IPS DF 19.7 (cell line): ENCODE data around the gene CDH13.

Source experiments
- DNase-seq: peaks from one replicate; pipeline ENCODE4 v3.0.0-alpha.2; 2013; ENCODE audit warnings: low read depth, low spot score

CDH13 gene

DNA sequence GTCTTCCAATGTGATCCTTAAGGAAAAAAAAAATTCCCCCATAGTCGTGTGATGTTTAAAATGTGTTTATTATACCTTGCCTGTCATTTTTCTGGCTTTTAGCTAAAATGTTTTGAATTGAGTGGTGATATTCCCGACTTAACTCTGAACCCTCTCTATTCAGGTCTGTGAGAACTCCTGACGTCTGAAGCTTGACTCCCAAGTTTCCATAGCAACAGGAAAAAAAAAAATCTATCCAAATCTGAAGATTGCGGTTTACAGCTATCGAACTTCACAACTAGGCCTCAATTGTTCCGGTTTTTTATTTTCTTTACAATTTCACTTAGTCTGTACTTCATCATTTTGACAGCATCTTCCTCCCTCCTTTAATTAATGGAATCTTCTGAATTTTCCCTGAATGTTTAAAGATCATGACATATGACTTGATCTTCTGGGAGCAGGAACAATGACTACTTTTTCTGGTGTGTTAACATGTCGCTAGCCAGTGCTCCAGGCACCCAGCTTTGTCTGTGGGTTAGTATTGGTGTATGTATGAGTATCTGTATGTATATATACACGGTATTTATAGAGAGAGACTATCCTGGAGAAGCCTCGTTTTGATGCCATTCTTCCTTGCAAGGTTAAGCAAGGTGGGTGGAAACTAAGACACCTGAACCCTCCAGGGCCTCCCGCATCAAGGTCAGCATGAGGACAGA, 1168.2 kb downstream of the CDH13 start:
- DNase-seq, result no peak

DNA sequence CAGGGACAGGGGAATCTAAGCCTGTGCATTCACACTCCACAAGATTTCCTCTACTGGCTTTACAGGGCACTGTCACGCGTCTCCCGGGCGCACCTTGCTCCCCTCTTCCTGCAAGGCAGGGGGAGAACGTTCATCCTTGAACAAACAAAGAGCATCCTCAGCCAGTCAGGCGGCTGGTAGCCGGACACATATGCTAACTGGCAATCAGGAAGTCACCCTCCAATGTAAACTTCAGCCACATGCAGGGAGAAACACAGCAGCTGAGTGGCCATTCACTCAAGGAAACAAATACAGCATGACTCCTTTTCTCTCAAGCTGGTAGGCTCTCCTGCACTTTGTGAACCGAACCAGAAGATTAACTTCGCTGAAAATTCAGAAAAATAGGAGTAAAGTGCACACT, 1170.2 kb downstream of the CDH13 start:
- DNase-seq, result no peak

DNA sequence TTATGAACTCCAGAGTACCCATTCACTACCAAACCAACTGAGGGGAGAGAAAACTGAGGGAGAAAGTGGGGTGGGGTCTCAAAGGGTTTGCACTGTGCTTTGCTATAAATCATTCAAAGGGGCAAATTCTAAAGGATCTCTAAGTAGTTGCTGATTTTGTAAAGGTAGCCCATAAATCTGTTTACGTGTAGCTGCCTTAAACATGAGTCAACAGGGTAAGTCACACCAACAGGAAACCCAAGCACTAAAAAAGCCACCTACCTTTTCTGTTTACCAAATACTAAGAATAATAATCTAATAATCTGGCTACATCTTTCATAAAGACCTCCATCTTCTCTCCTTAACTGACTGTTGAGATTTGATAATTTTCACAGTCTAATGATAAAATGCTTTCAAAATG, 1172.6 kb downstream of the CDH13 start:
- DNase-seq, result no peak

DNA sequence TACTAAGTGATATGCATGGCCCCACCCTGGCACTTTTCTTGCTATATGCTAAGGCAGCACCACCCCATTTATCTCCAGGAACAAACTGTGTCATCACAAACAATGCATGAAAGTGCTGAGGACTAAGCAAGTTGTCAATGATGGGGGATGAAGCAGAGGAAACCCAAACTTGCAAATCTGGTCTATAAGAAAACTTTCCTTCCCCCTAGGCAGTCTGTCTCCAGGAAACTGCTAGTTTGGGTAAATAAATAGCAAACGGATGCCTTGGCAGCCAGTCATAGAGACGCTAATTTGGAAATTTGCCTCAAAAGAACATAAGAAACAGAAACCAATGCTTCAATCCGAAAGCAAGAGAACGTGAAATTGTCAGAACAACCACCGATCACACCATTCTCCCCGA, 1175.4 kb downstream of the CDH13 start:
- peak; percentile 60 for DNase-seq

DNA sequence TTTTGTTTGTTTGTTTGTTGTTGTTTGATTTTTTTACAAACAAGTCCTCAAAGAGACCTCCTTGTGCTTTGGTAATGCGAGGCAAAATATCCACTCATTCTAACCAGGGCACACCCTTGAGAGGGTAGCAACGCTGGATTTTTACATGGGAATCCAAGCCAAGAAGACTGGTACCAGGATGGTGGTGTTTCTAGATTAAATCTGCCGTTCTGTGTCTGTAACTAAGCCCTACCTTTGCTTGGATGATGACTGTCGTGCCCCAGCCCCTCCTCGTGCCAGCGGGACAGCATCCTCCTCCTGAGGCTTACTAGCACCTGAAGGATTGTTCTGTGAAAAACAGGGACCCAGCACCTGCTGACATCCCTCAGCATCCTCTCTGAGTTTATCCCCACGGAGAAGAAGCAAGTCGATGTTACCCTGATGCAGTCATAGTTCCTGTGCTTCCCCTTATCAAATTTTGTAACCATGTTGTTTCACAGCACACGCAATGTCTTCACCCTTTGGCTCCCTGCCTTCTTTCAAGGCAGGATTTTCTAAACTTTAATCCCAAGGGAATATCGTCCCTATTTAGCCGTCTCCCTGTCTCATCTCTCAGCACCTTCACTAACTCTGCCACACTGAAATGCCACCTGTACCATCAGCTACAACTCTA, 1175.9 kb downstream of the CDH13 start:
- DNase-seq, result no peak

DNA sequence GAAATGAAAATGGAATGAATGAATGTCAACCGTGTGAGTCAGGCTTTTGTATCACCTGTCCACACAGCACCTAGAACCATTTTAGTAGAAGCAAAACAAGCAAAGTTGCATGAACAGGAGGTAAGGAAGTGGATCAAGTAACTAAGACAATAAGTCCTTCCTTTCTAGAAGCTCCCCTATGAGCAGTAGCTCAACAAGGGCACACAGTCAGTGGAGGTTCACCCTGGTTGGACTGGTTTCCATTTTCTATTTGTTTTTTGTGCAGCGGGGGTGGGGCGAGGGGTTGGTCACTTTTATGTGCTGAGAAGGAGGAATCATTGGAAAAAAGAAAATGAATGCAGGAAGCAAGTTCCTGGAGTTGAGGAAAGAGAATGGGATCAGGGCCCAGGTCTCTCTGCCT, 1177.0 kb downstream of the CDH13 start:
- no peak for DNase-seq

DNA sequence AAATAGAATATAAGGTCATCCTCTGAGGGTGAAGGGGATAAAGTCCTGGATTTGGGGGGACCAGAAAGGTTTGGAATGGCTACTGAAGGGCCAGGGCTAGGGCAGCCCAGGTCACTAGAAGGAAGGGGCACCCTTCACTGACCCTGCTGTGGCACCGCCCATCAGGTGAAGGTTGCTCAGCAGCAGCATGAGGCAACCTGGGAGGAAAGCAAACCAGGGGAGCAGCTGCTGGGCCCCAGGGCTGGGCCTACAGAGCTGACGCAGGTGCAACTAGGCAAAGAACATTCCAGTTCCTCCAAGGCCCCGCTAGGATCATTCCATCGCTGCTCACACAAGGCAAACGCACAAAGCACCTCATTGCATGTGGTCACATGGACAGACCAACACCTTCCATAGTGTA, 1177.6 kb downstream of the CDH13 start:
- DNase-seq, result no peak

DNA sequence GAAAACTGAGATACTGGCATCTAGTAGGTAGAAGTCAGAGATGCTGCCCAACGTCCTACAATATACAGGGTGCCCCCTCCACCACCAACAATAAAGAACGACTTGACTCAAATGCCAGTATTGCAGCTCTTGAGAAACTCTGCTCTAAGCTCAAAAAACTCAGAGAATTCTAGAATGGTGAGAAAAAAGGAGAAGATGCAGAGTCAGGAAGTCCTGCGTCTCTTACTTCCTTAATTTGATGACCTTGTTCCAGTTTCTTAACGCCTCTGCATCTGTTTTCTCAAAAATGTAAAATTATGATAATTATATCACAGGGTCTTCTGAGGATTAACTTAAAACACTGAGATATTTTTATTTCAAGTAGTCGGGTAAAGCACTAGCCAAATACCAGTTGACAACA, 1179.3 kb downstream of the CDH13 start:
- DNase-seq, result no peak

DNA sequence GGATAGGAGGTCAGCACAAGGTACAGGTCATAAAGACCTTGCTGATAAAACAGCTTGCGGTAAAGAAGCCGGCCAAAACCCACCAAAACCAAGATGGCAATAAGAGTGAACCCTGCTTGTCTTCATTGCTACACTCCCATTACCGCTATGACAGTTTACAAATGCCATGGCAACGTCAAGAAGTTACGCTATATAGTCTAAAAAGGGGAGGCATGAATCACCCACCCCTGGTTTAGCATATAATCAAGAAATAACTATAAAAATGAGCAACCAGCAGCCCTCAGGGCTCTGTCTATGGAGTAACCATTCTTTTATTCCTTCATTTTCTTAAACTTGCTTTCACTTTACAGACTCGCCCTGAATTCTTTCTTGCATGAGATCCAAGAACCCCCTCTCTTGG, 1180.0 kb downstream of the CDH13 start:
- no peak for DNase-seq

DNA sequence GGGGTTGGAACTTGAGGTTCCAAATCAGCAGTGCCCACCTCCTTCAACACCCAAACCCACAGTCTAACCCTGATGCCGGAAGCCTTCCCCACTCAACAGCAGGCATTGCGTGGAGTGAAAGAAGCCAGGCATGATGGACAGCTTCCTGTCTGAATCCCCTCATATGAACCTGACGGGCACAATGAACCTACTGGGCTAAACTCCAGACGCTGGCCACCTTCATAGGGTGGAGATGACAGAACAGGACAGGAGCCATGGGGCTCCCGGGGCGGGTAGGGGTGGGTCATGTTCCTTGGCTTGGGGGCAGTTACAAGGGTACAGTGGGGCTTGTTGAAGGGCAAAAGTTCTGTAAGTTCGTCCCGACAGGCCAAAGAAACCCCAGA, 1180.5 kb downstream of the CDH13 start:
- DNase-seq, result no peak

DNA sequence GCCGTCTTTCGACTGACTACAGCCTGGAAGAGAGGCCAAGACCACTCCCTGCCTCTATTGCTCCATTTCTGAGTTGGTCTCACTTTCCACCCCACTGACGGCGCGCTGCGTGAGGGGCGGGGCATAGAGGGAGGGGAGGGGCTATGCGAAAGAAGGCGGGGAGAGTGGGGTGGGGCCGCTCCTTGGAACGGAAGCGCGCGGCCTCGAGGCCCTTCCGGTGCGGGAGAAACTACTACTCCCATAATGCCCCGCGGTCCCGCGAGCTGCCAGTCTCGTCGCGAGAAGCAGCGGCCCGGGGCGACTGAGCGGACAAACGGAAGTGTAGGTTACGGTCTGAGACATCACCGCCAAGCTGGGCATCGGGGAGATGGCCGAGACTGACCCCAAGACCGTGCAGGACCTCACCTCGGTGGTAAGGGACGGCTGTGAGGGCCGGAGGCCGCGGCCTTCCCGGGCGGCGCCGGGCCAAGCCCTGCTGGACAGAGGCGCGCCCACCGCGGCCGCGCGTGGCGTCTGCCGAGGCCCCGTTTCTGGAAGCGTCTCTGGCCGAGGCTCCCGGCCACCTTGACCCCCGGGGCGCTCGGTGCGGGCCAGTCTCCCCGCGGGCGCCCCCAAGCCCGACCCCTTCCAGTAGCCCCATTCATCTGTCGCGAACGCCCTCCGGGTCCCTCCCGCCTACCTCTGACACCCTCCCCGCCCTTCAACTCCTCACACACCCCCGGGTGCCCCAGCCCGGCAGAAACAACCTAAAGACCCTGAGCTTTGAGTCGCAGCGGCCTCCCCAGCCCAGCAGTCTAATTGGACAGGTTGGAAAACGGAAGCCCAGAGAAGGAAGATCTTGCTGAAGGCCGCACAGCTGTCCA, 1181.2 kb downstream of the CDH13 start, which contains the start of gene HSBP1:
Gene HSBP1, plus strand, starts transcription at position 269 of the 863 bp plus-strand sequence. Its CDS starts 99 bp downstream, at position 368.
- peak; percentile 74 for DNase-seq

DNA sequence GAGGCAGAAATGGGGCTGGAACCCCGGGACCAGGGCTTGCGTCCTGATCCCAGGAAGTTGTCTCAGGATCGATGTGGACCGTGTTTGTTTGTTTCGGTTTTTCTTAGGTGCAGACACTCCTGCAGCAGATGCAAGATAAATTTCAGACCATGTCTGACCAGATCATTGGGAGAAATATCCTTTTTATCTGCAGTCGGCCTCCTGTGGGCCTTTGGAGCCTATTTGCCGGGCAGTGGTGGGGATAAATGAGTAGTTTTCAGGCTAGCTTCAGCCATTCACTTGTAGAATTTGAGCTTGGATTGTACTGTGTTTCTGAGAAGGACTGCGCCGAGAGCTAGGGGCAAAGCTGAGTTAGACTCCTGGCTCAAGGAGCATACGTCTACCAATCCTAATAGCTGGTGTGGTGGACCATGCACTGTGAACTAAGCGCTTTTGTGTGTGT, 1181.8 kb downstream of the CDH13 start:
- no peak for DNase-seq

DNA sequence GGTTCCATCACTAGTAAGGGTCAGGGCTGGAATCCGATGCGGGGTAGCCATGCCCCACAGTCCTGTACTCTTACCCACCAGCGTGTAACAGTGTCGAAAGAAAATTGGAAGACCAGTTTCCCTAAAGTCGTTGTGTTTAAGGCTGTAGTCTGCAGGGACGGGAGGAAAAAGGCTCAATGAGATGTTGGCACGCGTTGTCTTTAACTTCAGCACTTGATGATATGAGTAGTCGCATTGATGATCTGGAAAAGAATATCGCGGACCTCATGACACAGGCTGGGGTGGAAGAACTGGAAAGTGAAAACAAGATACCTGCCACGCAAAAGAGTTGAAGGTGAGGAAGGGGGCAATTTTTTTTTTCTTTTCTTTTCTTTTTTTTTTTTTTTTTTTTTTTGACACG, 1182.3 kb downstream of the CDH13 start:
- no peak for DNase-seq

DNA sequence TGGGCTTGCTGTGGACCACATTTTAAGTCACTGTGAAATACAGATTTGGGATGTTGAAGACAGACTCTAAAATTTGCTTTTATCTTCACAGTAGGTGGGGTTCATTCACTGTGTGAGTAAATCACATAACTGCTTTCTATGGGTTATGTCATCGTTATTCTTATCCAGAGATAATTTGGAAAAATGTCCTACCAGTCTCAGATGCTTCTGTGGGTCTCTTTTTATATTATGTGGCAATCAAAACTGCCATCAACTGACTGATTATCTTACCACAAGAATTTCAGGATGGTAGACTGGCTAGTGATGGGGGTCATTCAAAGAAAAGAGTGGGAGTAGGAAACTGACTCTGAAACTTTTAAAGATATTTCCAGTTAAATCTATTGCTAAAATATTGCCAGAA, 1184.1 kb downstream of the CDH13 start:
- DNase-seq, result no peak

DNA sequence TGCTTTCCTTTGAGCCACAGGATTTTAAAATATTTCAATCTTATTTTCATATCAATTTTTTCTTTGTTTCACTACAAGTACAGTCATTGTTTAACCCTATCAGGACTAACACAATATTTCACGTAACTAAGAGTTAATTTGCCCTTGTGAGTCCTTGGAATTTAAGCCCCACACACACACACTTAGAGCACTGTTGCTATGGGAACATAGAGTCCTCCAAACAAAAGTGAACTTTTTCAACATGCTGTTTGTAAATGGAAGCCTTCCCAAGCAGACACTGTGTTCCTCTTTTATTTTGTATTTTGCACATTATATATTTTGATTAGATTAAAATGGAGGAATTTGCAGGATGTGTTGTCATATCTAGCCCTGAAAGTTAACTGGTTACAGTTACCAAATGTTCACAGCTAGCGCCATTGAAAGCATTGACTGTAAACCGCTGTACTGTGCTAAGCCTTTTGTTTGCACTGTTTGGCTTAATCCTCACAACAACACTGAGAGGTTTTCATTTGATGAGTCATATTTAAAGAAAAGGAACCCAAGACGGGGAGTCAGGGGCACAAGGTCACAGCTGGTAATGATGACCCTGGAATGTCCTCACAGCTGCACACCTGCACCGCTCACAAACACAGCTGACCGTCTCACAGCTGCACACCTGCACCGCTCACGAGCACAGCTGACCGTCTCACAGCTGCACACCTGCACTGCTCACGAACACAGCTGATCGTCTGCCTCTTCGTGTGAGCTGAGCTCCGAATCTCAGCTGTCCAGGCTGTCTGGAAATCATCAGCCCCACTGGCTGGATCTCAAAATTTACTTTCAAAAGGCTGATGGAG, 1187.3 kb downstream of the CDH13 start:
- no peak for DNase-seq

DNA sequence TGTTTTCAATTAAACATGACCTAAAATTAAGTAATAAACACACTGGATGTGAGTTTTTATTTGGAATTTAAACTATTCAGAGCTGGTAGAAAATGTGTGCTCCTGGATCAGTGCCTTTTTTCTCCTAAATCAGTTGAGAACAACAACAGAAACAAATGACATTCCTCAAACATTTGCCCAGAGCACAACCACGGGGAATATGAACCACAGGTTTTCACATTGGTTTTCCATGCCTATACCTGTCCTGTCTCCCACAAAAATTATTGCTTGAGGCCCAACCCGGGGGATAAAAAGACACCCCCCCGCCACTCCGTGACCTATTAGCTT, 1187.9 kb downstream of the CDH13 start:
- DNase-seq, result no peak

DNA sequence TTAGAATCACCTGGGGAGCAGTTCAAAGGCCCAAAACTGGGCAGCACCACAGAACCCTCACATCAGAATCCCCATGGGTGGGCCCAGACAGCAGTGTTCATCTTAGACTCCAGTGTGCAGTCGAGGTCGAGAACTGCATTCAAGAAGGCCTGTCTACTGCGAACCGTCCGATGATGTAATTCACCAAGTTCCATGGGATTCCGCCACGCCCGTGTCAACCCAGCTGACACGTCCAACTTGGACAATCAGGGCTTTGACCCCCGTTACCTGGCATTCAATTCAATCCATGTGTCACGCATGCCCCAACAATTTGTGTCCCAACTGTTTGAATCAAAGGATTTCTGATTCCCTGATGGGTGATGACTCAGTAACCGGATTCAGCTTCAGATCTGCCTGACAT, 1190.3 kb downstream of the CDH13 start:
- DNase-seq, result no peak

DNA sequence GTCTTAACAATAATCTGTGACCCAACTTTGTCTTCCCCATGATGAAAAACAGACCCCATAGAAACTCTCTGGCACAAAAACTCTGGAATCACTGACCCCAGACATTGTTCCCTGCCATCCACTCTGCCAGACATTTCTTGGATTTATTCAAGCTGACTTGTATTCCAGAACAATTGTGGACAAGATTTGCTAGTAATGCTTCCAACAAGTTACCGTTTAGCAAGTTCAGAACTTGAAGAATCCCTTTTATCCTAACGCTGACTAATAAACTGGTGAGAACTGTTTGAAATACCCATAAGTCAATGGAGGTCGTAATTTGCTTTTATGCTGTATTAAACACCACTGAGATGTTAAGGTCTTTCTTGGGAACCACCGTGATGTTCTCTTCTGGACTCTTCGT, 1191.5 kb downstream of the CDH13 start:
- DNase-seq, result no peak

DNA sequence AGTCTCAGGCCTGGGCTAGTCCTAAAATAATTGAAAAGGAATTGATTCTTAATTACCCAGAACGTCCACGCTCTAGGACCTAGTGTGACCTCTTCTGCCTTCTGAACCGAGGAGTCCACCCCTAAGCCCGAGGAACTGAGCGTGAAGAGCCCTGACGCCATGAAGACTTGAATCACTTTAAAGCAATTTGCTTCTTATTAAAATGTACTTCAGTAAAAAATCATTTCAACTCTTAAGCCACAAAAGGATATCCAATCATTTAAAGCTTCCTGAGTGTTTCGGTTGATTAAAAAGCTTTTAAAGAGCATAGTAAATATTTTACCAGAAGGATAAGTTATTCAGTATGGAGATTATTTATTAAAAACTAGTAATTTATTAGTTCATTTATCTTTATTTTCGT, 1192.6 kb downstream of the CDH13 start:
- DNase-seq, result no peak

DNA sequence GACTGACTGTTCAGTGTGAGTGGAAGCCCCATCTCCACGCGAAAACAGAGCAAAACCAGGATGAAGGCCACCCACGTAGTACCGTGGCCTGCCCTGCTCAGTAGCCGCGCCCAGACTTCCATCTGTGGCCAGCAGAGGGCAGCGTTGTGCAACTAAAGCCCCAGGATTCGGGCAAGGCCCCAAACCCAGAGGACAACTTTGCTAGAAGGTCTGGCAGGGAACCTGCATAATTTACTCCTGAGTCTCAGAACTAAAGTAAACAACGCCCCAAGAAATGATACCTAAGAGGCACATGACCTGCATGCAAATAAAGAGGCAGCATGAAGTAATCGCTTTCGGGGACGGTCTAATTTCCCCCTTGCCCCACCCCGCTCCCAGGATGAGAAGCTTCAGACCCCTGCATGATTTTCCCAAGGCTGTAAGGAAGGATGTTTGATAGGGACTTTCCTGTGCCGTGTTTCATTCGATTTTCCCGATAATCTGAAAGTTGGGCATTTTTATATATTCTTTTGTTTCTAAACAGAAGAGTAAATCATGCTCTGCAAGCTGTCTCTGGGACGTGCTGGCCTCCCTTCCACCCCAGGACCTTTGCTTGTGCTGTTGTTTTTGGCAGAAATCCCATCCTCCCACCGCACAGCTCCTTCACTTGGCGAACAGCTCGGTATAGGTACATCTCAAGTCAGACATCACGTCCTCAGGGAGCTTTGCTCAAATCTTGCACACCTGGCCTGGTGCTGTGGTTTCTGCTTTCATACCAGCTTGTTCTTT, 1199.6 kb downstream of the CDH13 start:
- no peak for DNase-seq
